HUES48 (cell line): ENCODE results near the gene ITGB6.

ENCODE experiments used
- H3K27ac ChIP-seq: one replicate; pipeline ENCODE4 v1.7.0; 2013; ENCODE audit warnings: low read depth, low read length, inconsistent platforms
- H3K27me3 ChIP-seq: 2 replicates; pipeline ENCODE4 v1.6.1; 2013; ENCODE audit warnings: mild to moderate bottlenecking, low read length; ENCODE audit not compliant: control insufficient read depth, insufficient read depth
- H3K36me3 ChIP-seq: 2 replicates; pipeline ENCODE4 v1.6.1; 2013; ENCODE audit warnings: low read length; ENCODE audit not compliant: control insufficient read depth, insufficient read depth
- H3K4me1 ChIP-seq: 2 replicates; pipeline ENCODE4 v1.6.1; 2013; ENCODE audit warnings: mild to moderate bottlenecking, low read length; ENCODE audit not compliant: control insufficient read depth, insufficient read depth
- H3K4me3 ChIP-seq: 2 replicates; pipeline ENCODE4 v1.5.1; 2013; ENCODE audit warnings: mild to moderate bottlenecking, low read depth, low read length
- H3K9ac ChIP-seq: 2 replicates; pipeline ENCODE4 v1.6.1; 2013; ENCODE audit warnings: mild to moderate bottlenecking, low read depth, low read length, moderate library complexity
- H3K9me3 ChIP-seq: 2 replicates; pipeline ENCODE4 v1.6.1; 2013; ENCODE audit warnings: low read length; ENCODE audit not compliant: control insufficient read depth, insufficient read depth

The ITGB6 gene

GRCh38 chr2:160109939-160110673, 90.0 kb downstream of the ITGB6 start:
- Histone ChIP-seq H3K9ac (no peak overlapping the region), H3K4me1 (no peaks in the 10 kb centered on the region), H3K9me3 (peaks cover 3% of the 10 kb centered on the region; the same call in 1 of the 2 replicates), H3K27me3 (no peaks in the 10 kb centered on the region), H3K36me3 (no peaks in the 10 kb centered on the region), H3K4me3 (no peak overlapping the region), H3K27ac (no peak overlapping the region)

GRCh38 chr2:160109243-160109642, 90.8 kb downstream of the ITGB6 start:
- Histone ChIP-seq H3K9ac (no peak overlapping the region), H3K4me3 (no peak overlapping the region), H3K27me3 (no peaks in the 10 kb centered on the region), H3K9me3 (peaks cover 3% of the 10 kb centered on the region; the same call in 1 of the 2 replicates), H3K36me3 (no peaks in the 10 kb centered on the region), H3K4me1 (no peaks in the 10 kb centered on the region), H3K27ac (no peak overlapping the region)

DNA sequence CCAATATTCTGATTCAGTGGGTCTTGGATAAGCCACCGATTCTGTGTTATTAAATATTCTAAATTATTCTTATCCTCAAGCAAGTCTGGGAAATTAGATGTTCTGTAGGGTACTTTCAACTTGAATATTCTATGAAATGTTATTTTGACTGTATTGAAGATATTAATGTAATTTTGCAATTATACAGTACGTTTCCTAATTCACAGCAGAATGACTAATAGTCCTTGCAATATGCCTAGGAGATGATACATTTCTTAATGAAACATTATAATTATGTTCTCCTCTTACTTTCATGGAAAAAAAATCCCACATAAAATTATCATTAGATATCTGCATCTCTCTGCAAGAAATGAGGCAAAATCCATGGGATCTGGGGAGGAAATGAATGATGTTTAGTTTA, 91.4 kb downstream of the ITGB6 start:
- Histone ChIP-seq H3K9ac (no peak overlapping the region), H3K27me3 (no peaks in the 10 kb centered on the region), H3K4me1 (no peaks in the 10 kb centered on the region), H3K9me3 (no peaks in the 10 kb centered on the region), H3K4me3 (no peak overlapping the region), H3K27ac (no peak overlapping the region), H3K36me3 (no peaks in the 10 kb centered on the region)

GRCh38 chr2:160105366-160105765, 94.7 kb downstream of the ITGB6 start:
- Histone ChIP-seq H3K36me3 (no peaks in the 10 kb centered on the region), H3K4me3 (no peak overlapping the region), H3K9ac (no peak overlapping the region), H3K27me3 (no peaks in the 10 kb centered on the region), H3K27ac (no peak overlapping the region), H3K4me1 (no peaks in the 10 kb centered on the region), H3K9me3 (no peaks in the 10 kb centered on the region)

GRCh38 chr2:160104115-160104514, 96.0 kb downstream of the ITGB6 start:
- H3K36me3 ChIP-seq = no peaks in the 10 kb centered on the region
- H3K4me1 ChIP-seq = no peaks in the 10 kb centered on the region
- H3K9me3 ChIP-seq = no peaks in the 10 kb centered on the region
- no peaks in the 10 kb centered on the region for H3K27me3 ChIP-seq
- no peak overlapping the region for H3K4me3 ChIP-seq
- H3K27ac ChIP-seq = no peak overlapping the region
- no peak overlapping the region for H3K9ac ChIP-seq

DNA sequence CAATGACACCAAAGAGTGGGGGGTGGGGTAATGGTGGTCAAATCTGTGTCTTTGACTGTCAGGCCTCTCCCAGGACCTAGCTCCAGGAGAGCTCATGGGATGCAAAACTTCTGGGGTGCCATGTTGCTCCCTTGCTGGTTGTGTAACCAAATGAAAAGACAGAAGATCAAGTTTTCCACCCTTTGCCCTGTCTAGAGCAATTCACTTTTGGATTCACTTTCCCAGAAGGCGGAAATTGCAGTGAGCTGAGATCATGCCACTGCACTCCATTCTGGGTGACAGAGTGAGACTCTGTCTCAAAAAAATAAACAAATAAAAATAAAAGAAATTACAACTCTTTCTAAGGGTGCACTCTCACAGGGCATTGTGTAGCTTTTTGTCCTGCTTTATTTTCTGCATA, 102.7 kb downstream of the ITGB6 start:
- no peaks in the 10 kb centered on the region for H3K4me1 ChIP-seq
- H3K27ac ChIP-seq = no peak overlapping the region

GRCh38 chr2:160096409-160096808, 103.7 kb downstream of the ITGB6 start:
- Histone ChIP-seq H3K9me3 (peaks cover 16% of the 10 kb centered on the region), H3K9ac (no peak overlapping the region), H3K27ac (no peak overlapping the region), H3K27me3 (no peaks in the 10 kb centered on the region), H3K36me3 (no peaks in the 10 kb centered on the region), H3K4me1 (no peaks in the 10 kb centered on the region), H3K4me3 (no peak overlapping the region)

More for the DNA sequence above, 102.7 kb downstream of the ITGB6 start:
- Histone ChIP-seq H3K36me3 (no peaks in the 10 kb centered on the region), H3K27me3 (no peaks in the 10 kb centered on the region), H3K9me3 (peaks cover 9% of the 10 kb centered on the region), H3K4me3 (no peak overlapping the region), H3K9ac (no peak overlapping the region)

GRCh38 chr2:160092445-160092844, 107.6 kb downstream of the ITGB6 start:
- Histone ChIP-seq H3K9me3 (peaks cover 50% of the 10 kb centered on the region), H3K27me3 (no peaks in the 10 kb centered on the region), H3K4me1 (no peaks in the 10 kb centered on the region), H3K4me3 (no peak overlapping the region), H3K27ac (no peak overlapping the region), H3K9ac (no peak overlapping the region), H3K36me3 (no peaks in the 10 kb centered on the region)

DNA sequence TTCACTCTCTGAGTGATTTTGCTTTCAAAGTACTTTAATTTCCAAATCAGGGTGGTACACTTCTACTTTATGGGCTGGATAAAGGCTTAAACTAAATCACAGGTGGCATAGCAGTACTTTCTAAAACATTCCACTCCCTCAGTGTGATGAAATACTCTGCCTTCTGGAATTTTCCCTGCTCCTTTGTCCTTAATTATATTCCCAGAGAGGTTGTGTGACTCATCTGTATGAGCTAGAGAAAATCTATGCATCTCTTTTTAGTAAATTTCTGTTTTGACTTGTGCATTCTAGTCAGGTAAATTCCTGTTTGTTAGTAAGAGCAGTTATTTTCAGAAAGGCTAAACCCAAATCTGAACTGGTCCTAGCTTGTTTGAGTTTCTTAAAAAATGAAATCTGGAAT, 108.7 kb downstream of the ITGB6 start:
- Histone ChIP-seq H3K4me1 (no peaks in the 10 kb centered on the region), H3K4me3 (no peak overlapping the region), H3K9ac (no peak overlapping the region), H3K27ac (no peak overlapping the region), H3K36me3 (no peaks in the 10 kb centered on the region), H3K27me3 (no peaks in the 10 kb centered on the region), H3K9me3 (peaks cover 60% of the 10 kb centered on the region)

GRCh38 chr2:160087854-160088745, 112.0 kb downstream of the ITGB6 start:
- Histone ChIP-seq H3K27ac (no peak overlapping the region), H3K36me3 (no peaks in the 10 kb centered on the region), H3K27me3 (no peaks in the 10 kb centered on the region), H3K9ac (no peak overlapping the region), H3K4me1 (no peaks in the 10 kb centered on the region), H3K9me3 (peaks cover 79% of the 10 kb centered on the region), H3K4me3 (no peak overlapping the region)

DNA sequence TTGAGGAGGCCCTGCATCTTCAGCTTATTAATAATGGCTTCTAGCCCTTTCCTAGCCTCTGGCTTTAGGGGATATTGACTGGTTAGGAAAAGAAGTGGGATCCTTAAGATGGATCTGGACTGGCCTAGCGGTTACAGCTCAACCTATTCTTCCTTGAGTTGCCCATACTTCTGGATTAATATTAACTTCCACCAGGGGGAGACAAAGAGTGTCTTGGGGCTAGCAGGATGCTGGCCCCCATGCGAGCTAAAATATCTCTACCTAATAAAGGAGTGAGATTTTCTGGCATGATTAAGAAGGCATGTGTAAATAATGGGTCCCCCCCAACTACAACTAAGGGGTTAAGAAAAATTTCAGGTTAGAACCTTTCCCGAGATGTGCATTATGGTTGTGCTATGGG, 114.4 kb downstream of the ITGB6 start:
- H3K9ac ChIP-seq = no peak overlapping the region
- no peak overlapping the region for H3K27ac ChIP-seq
- no peaks in the 10 kb centered on the region for H3K27me3 ChIP-seq
- peaks cover 59% of the 10 kb centered on the region for H3K9me3 ChIP-seq
- H3K36me3 ChIP-seq = no peaks in the 10 kb centered on the region
- H3K4me3 ChIP-seq = no peak overlapping the region
- no peaks in the 10 kb centered on the region for H3K4me1 ChIP-seq
